VCaP (cell line): Measurements from ENCODE around the gene ARHGAP42.

Experiments used
- H3K27ac ChIP-seq: fragments of 450-650 bp; 2 replicates; pipeline ENCODE4 v1.5.1; 2017
- TF ChIP-seq, protein P1 (sequence below): fragments of 450-650 bp; conservative IDR thresholded peaks from 2 replicates; pipeline ENCODE4 v1.5.1; 2017; ENCODE audit warnings: mild to moderate bottlenecking, moderate library complexity

The ARHGAP42 gene

GRCh38 chr11:100709233-100709957, 22.3 kb downstream of the ARHGAP42 start:
- TF ChIP-seq, protein P1, sequence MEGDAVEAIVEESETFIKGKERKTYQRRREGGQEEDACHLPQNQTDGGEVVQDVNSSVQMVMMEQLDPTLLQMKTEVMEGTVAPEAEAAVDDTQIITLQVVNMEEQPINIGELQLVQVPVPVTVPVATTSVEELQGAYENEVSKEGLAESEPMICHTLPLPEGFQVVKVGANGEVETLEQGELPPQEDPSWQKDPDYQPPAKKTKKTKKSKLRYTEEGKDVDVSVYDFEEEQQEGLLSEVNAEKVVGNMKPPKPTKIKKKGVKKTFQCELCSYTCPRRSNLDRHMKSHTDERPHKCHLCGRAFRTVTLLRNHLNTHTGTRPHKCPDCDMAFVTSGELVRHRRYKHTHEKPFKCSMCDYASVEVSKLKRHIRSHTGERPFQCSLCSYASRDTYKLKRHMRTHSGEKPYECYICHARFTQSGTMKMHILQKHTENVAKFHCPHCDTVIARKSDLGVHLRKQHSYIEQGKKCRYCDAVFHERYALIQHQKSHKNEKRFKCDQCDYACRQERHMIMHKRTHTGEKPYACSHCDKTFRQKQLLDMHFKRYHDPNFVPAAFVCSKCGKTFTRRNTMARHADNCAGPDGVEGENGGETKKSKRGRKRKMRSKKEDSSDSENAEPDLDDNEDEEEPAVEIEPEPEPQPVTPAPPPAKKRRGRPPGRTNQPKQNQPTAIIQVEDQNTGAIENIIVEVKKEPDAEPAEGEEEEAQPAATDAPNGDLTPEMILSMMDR, result no peak
- no peak overlapping the region for H3K27ac ChIP-seq

DNA sequence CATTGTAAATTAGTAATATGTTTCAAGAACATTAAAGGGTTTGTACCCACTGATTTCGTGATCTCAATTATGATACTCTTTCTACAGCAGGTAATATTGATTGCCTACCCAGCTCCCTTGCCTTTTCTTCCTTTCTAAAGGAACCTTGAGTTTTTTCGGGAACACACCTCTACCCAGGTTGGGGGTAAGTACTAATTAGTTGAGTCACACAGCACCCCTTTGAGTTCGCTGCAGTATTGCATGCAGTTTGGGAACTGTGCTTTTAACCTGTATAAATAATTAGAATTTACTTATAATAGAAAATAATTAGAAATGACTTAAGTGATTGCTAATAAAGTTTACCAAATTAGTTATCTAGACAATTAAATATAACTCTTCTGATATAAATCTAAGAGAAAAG, 24.9 kb downstream of the ARHGAP42 start:
- TF ChIP-seq, protein P1, result no peak
- H3K27ac ChIP-seq, result no peak overlapping the region

- TF ChIP-seq, protein P1, result no peak
- H3K27ac ChIP-seq, result no peak overlapping the region
Measured at GRCh38 chr11:100712583-100712982, 25.5 kb downstream of the ARHGAP42 start.

GRCh38 chr11:100715165-100715761, 28.2 kb downstream of the ARHGAP42 start:
- no peak overlapping the region for H3K27ac ChIP-seq
- TF ChIP-seq, protein P1, result no peak

- TF ChIP-seq, protein P1, result no peak
- no peak overlapping the region for H3K27ac ChIP-seq
Measured at GRCh38 chr11:100716838-100717237, 29.8 kb downstream of the ARHGAP42 start.

GRCh38 chr11:100719362-100719761, 32.3 kb downstream of the ARHGAP42 start:
- TF ChIP-seq, protein P1, result no peak
- H3K27ac ChIP-seq, result peak overlapping the region; percentile 73

DNA sequence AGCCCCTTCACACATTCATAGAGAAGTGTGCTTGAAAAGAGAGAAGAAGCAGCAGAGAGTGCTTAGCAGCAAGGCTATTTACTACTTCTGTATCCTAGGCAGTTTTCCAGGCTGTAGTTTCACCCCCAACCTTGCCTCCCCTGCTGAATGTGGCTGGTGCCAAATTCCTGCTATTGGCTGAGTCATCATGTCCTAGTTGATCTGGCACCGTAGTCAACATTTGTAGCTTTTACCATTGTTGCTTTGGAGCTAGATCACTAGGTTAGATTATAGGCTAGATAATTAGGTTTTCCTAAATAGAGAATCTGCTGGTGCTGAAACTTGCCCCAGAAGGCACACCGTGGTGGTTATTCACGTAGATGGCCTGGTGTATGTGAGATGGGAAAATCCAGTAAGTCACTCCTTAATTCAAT, 32.7 kb downstream of the ARHGAP42 start:
- peak overlapping the region; percentile 73 for H3K27ac ChIP-seq
- TF ChIP-seq, protein P1, result no peak
